ENCODE measurements around the gene TFR2.
"Not testable (repeated sequence)": the region's sequence is repeated elsewhere in the genome, so short reads cannot be mapped to it uniquely, and the experiment has no call there.

TFR2 gene

GRCh38 chr7:100677308-100678267 lies 36.2 kb upstream of the TFR2 start:
- no peak for DNase-seq

DNA sequence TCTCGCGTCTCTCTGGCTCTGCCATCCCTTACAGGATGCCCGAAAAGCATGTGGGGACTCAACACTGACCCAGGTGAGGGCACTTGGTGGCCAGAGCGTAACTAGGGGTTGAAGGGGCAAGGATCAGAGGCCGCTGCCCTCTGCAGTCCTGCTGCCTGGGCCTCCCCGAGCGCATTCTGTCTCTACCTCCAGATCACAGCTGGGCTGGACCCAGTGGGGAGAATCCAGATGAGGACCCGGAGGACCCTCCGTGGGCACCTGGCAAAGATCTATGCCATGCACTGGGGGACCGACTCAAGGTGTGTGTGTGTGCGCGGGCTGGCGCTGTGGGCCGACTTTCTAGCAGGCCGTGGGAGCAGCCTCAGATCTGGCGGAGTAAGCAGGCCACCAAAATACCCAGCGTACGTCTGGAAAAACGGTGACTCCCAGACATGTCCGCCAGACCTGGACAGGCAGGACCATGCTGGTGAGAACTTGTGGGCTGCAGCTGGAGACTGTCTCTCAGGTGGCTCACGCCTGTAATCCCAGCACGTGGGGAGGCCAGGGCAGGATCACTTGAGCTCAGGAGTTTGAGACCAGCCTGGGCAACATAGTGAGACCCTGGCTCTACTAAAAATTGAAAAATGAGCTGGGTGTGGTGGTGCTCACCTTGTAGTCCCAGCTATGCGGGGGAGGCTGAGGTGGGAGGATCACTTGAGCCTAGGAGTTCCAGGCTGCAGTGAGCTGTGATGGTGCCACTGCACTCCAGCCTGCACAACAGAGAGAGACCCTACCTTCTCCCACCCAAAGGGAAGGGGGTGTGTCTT lies 35.4 kb upstream of the TFR2 start:
- no peak for DNase-seq

GRCh38 chr7:100675581-100676350 lies 34.4 kb upstream of the TFR2 start:
- DNase-seq, result no peak

DNA sequence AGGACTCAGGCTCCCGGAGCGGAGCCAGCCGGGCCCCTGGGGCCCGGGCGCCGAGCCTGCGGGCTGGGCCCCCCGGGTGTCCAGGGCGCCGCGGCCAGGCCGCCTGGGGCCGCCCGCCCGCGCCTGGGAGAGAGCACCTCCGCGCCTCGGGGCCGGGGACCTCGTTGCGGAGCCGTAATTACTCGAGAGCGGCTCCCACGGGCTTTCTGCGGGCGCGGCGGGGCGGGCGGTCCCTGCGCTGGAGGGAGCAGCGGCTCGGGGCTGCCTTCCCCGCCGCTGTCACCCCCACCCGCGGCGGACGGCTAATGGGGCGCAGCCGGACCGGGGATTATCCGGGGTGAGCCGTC lies 33.7 kb upstream of the TFR2 start:
- DNase-seq, result no peak

DNA sequence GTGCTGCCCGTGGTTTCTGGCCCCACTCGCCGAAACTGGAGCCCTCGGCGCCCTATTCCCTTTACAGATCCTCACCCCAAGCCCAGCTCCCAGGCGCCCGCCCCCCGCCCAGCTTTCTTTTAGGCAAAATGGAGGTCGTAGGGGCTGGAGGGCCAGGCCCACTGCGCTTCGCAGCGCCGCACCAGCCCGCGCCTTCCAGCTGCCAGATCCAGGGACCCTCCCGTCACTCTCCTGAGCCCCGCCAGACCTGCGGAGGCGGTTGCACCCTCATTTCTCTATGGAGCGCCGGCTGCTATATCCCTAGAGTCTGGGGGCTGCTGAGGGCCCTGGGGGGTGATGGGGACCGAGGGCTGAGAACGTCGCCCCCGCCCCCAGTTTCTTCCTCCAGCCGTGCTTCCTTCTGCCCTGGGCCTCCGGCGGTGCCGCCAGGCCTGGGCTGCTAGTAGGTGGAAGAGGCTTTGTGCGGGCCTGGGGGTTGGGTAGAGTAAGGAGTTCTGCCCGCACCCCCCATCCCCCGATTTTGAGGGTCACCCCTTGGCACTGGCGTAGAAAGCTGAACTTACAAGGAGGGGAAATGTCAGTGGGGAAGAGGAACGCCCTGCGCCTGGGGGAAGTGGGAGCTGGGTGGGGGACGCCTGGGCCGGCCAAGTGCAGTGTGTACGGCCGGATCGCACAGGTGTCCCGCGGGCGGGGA lies 33.2 kb upstream of the TFR2 start:
- DNase-seq, result no peak

GRCh38 chr7:100673942-100674410 lies 32.6 kb upstream of the TFR2 start:
- DNase-seq, result no peak

GRCh38 chr7:100673302-100673941 lies 32.1 kb upstream of the TFR2 start, which contains the start of gene GNB2:
TSS of gene GNB2 (plus strand) at chr7:100673740. CDS start at chr7:100676266, 2,526 bp downstream.
- peak; percentile 94 for DNase-seq

DNA sequence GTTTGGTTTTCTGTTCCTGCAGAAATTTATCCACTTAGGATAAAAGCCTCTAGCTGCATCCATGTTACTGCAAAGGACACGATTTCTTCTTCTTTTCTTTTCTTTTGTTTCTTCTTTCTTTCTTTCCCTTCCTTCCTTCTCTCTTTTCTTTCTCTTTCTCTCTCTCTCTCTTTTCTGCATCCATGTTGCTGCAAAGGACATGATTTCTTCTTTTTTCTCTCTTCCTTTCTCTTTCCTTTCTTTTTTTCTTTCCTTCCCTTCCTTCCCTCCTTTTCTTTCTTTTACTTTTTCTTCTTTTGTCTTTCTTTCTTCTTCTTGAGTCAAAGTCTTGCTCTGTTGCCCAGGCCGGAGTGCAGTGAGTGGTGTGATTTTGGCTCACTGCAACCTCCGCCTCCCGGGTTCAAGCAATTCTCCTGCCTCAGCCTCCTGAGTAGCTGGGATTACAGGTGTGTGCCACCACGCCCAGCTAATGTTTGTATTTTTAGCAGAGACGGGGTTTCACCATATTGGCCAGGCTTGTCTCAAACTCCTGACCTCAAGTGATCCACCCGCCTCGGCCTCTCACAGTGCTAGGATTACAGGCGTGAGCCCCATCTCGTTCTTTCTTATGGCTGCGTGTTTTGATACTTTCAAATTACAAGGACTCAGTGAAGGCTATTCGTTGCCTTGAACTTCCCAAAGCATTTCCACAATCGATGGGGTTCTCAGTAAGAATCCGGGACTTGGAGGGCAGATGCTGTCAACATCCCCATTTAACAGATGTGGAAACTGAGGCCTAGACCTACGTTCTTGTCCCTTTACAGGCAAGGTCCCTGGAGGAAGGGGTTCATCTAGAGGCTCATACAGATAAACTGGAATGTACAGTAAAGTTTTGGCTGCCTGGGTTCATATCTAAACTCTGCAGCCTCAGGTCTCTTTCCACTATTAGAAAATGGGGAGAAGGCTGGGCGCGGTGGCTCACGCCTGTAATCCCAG lies 30.3 kb upstream of the TFR2 start:
- DNase-seq, result no peak

GRCh38 chr7:100670074-100670473 lies 28.7 kb upstream of the TFR2 start:
- no peak for DNase-seq

GRCh38 chr7:100669106-100669505 lies 27.8 kb upstream of the TFR2 start:
- not testable (repeated sequence) for DNase-seq

GRCh38 chr7:100668069-100668449 lies 26.7 kb upstream of the TFR2 start:
- no peak for DNase-seq

GRCh38 chr7:100667331-100668068 lies 26.1 kb upstream of the TFR2 start:
- DNase-seq, result no peak

DNA sequence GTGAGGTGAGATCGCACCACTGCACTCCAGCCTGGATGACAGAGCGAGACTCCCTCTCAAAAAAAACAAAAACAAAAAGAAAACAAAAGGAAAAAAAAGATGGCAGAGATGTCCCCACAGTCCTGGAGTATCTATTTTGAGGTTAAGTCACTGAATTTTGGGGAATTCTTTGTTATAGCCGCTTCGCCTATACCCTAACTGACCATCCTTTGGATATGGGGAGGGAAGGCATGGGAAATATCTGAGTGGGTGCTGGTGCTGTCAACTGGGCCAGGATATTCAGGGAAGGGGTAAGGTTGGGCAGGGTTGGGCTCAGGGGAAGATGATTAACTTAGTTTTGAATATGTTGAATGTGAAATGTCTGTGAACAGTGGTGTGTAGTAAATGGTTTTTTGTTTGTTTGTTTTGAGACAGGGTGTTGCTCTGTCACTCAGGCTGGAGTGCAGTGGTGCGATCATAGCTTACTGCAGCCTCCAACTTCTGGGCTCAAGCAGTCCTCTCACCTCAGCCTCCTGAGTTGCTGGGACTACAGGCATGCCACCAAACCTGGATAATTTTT lies 23.9 kb upstream of the TFR2 start:
- DNase-seq, result no peak

DNA sequence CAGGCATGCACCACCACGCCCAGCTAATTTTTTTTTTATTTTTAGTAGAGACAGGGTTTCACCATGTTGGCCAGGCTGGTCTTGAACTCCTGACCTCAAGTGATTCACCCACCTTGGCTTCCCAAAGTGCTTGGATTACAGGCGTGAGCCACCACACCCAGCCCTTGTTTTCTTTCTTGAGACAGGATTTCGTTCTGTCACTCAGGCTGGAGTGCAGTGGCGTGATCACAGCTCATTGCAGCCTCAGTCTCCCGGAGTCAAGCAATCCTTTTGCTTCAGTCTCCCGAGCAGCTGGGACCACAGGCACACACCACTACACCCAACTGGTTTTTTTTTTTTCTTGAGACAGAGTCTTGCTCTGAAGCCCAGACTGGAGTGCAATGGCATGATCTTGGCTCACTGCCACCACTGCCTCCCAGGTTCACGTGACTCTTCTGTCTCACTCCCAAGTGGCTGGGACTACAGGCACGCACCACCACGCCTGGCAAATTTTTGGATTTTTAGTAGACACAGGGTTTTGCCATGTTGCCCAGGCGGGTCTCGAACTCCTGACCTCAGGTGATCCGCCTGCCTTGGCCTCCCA lies 20.9 kb upstream of the TFR2 start:
- not testable (repeated sequence) for DNase-seq

DNA sequence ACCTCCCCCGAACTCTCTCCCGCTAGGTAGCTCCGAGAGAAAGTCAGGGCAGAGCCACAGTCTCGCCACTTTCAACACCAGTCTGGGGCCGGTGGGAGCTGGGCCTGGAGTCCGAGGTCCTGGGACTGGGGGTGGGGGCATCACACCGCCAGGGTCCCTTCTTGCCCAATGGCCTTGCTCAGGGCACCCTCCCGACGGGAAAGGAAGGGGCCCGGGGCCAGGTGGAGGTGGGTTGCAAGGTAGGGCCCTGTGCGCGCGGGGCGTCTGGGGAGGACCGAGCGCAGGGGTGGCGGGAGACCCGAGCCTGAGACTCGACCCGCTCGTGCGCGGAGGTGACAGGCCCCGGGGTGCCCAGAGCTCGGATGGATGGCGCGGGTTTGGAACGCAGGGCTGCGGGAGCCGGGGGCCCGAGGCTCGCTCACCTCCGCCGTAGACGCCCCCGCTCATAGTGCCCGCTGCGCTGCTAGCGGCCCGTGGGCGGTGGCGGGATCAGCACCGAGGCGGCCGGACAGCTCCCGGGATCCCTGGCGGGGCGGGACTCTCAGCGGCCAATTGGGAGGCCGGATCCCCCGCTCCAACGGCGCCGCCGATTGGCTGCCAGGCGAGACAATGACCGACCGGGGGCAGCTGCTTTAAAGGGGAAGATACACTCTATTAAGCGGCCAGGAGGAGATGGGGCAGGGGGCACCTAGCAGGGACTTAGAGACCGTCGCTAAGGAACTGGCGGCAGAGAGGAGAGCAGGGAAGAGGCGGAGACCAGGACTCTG lies 14.7 kb upstream of the TFR2 start, which contains the start of gene ACTL6B:
ACTL6B (minus strand) TSS at position 541 of the 767 bp plus-strand sequence; CDS start at position 447, 94 bp downstream.
- peak; percentile 33 for DNase-seq

- DNase-seq, result no peak
These were observed 13.8 kb upstream of the TFR2 start for GRCh38 chr7:100654908-100655831.
